GM10266 (cell line): ENCODE measurements around the gene MAS1.
"Not testable (repeated sequence)": the region's sequence is repeated elsewhere in the genome, so short reads cannot be mapped to it uniquely, and the experiment has no call there.

Source experiments
- DNase-seq: peaks from one replicate; pipeline ENCODE4 v3.0.0; 2012; ENCODE audit errors: extremely low spot score
- CTCF ChIP-seq: IDR thresholded peaks from 2 replicates; pipeline ENCODE4 v1.5.1; 2012; ENCODE audit warnings: mild to moderate bottlenecking, low read depth; ENCODE audit not compliant: control insufficient read depth, insufficient read depth; ENCODE audit errors: missing control alignments

The MAS1 gene

GRCh38 chr6:159915397-159915796 lies 24.6 kb downstream of the MAS1 start:
- no peak for DNase-seq
- no peak for TF ChIP-seq CTCF

- DNase-seq: no peak
- no peak for TF ChIP-seq CTCF
Measured at GRCh38 chr6:159916237-159916636, 25.4 kb downstream of the MAS1 start.

DNA sequence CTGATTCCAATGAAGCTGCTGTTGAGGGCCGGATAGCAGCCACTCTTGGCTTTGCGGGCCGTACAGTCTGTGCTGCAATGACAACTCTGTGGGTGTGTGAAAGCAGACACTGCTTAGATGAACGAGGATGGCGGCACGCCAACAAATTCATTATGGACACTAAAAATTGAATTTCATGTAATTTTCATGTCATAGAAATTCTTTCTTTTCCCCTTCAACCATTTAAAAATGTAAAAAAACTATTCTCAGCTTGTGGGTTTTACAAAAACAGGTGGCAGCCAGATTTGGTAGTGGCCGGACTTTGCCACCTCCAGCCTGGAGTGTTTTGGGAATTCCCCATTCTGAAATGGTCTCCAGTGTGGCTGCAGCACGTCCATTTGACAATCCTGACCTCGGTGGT lies 26.0 kb downstream of the MAS1 start:
- no peak for TF ChIP-seq CTCF
- DNase-seq: no peak

- TF ChIP-seq CTCF: no peak
- DNase-seq: no peak
Measured at GRCh38 chr6:159919011-159919511, 28.3 kb downstream of the MAS1 start.

DNA sequence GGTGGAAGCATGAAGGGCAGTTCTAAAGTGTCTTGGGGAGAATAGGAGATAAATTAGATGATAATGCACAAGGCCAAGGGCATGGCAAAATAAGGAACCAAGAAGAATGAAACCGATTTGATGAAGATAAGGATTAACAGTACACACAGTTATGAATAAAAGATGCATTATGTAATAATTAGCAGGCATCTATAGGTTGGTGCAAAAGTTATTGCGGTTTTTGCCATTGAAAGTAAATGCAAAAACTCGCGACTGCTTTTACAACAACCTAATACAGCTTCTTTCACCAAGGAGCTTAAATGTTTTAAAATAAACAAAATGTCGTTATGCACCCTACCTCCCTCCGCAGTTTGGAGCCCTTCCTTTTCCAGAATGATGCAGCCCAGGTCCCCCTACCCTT lies 29.0 kb downstream of the MAS1 start:
- no peak for DNase-seq
- TF ChIP-seq CTCF: no peak

DNA sequence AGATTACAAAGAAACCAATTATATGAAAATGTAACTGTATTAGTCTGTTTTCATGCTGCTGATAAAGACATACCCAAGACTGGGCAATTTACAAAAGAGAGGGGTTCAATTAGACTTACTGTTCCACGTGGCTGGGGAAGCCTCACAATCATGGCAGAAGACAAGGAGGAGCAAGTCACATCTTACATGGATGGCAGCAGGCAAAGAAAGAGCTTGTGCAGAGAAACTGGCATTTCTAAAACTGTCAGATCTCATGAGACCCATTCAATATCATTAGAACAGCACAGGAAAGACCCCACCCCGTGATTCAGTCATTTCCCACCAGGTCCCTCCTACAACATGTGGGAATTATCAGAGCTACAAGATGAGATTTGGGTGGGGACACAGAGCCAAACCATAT lies 33.4 kb downstream of the MAS1 start:
- DNase-seq: not testable (repeated sequence)

DNA sequence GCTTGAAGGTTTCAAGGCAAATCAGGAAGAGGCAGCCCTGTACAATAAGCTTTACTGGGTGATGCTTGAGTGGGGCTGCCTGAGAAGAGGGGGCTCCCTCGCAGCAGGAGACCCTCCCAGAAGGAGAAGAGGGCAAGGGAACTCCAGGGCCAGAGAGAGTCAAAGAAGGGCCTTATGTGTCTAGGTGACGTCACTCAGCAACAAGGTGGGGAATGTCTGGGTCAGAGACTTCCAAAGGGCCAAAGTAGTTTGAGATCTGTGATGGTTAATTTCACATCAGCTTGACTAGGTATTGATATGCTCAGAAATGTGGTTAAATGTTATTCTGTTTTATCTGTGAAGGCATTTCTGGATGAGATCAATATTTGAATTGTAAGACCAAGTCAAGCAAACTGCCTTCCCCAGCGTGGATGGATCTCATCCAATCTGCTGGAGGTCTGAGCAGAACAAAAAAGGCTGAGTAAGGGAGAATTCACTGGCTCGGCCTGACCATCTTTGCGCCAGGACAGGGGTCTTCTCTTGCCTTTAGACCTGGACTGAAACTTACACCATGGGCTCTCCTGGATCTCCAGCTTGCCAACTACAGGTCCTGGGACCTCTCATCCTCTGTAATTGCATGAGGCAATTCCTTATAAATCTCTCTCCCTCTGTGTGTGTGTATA lies 35.9 kb downstream of the MAS1 start:
- no peak for DNase-seq
- no peak for TF ChIP-seq CTCF

DNA sequence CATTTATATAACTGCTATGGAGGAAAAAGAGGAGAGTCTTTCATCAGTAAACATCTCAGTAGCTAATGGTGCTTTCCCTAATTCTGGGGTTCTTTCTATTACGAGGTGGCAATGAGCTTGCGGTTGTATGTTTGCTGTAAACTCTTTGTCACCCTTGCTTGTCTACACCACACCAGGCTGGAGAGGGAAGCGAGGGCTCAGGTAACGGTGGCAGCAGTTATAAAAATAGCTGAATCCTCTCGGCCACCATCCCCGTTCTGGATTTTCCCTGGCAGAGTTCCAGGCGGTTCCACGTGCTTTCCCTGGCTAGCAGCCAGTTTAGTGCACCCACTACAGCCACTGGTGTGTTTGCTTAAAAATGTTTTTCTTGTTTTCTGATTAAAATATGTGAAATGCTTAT lies 39.0 kb downstream of the MAS1 start:
- peak; percentile 41 for DNase-seq
- TF ChIP-seq CTCF: no peak
